Stomach (tissue), 9 donors: ENCODE measurements around the gene TOR4A. TPM values are rescaled to one million over a fixed set of nuclear protein-coding genes. Genes with fewer than 3 reads are reported as not detected.
A peak's percentile ranks its signal among the peaks of the same experiment; 100 is the strongest.

ENCODE experiments used
- DNase-seq, 2 donors: peaks; one replicate each; pipeline versions ENCODE4 v3.0.0 to v3.0.0-alpha.2; 2013 to 2019
- H3K27ac ChIP-seq, 5 donors: fragments of 200-600 bp in 4 of 5; sonication (generic) in 4 of 5; one replicate each; pipeline ENCODE4 v1.5.1; 2013 to 2019; ENCODE audit warnings: mild to moderate bottlenecking in 1 of 5, moderate library complexity in 1 of 5
- H3K27me3 ChIP-seq, 3 donors: fragments of 200-600 bp; sonication (generic); one replicate each; pipeline ENCODE4 v1.5.1; 2017 to 2019; ENCODE audit warnings: mixed run types in 1 of 3
- H3K36me3 ChIP-seq, 4 donors: fragments of 200-600 bp; sonication (generic); 1 replicate in 3 of 4; 2 replicates in 1 of 4; pipeline ENCODE4 v1.5.1; 2016 to 2019
- H3K4me1 ChIP-seq, 4 donors: fragments of 200-600 bp; sonication (generic); one replicate each; pipeline ENCODE4 v1.5.1; 2016 to 2019
- H3K4me3 ChIP-seq, 4 donors: fragments of 200-600 bp; sonication (generic) in 3 of 4; one replicate each; pipeline ENCODE4 v1.5.1; 2016 to 2019; ENCODE audit warnings: mild to moderate bottlenecking in 1 of 4
- H3K9me3 ChIP-seq, 4 donors: fragments of 200-600 bp; sonication (generic); one replicate each; pipeline ENCODE4 v1.5.1; 2016 to 2019
- EP300 ChIP-seq: sonication (generic); formaldehyde crosslinking; IDR thresholded peaks from one replicate; pipeline ENCODE4 v1.6.1; 2017; ENCODE audit warnings: antibody characterized with exemption
- POLR2A ChIP-seq, 4 donors: fragments of 450-650 bp; IDR thresholded peaks; one replicate each; pipeline ENCODE4 v1.6.1; 2016; ENCODE audit warnings: antibody characterized with exemption in 4 of 4, control low read depth in 2 of 4, mild to moderate bottlenecking in 1 of 4, moderate library complexity in 1 of 4
- POLR2AphosphoS5 ChIP-seq, 3 donors: sonication (generic); formaldehyde crosslinking; IDR thresholded peaks; one replicate each; pipeline ENCODE4 v1.6.1; 2016; ENCODE audit warnings: antibody characterized with exemption in 3 of 3
- WGBS, 5 donors: extraction: QIAGEN DNeasy Blood & Tissue Kit in 3 of 5; methylation state at CpG; one replicate each; pipeline versions ENCODE4 v1.1.5 to v1.1.7; 2013 to 2018; 5-methylcytosine and 5-hydroxymethylcytosine counted together
- intact Hi-C: fragments of 100-400 bp; cut with DNase I; formaldehyde crosslinking; loops from one replicate; pipeline ENCODE4 v1.15.1; 2023; ENCODE audit warnings: low total_unique reads
- polyA plus RNA-seq, 3 donors: library from polyadenylated mRNA; stranded (reverse); fragments of 200-250 nt; gene quantifications; one replicate each; pipeline ENCODE4 v1.2.3, GENCODE V29; 2013
- total RNA-seq, 5 donors: library from RNA; depleted of rRNA; stranded (reverse); fragments of >200 nt; gene quantifications; one replicate each; pipeline versions ENCODE4 v1.1.0 to v1.2.3, GENCODE V29; 2014 to 2016
- TF ChIP-seq, protein P1 (sequence below), 7 experiments: fragments of 450-650 bp in 4 of 7; fragments of 200-600 bp in 3 of 7; sonication (generic) in 3 of 7; IDR thresholded peaks; one replicate each; pipeline ENCODE4 v1.5.1; 2016 to 2019; ENCODE audit warnings: antibody characterized with exemption in 7 of 7, control low read depth in 2 of 7, mild to moderate bottlenecking in 1 of 7
- donor health status: healthy with polysubstance abuse.
- donor health status: Bipolar disorder and iron deficiency.
- donor health status: healthy.

The TOR4A gene
- total and polyA plus RNA-seq, 8 donors: 5.9 to 180 (median 10.2) TPM

GRCh38 chr9:137317718-137318511, 40.4 kb downstream of the TOR4A start:
- no peak overlapping the region for H3K4me3 ChIP-seq
- no peak for TF ChIP-seq POLR2A (IDR thresholded peaks at IDR 0.05)
- no peak for TF ChIP-seq EP300
- no peak for TF ChIP-seq POLR2AphosphoS5 (IDR thresholded peaks at IDR 0.05)
- TF ChIP-seq, protein P1, sequence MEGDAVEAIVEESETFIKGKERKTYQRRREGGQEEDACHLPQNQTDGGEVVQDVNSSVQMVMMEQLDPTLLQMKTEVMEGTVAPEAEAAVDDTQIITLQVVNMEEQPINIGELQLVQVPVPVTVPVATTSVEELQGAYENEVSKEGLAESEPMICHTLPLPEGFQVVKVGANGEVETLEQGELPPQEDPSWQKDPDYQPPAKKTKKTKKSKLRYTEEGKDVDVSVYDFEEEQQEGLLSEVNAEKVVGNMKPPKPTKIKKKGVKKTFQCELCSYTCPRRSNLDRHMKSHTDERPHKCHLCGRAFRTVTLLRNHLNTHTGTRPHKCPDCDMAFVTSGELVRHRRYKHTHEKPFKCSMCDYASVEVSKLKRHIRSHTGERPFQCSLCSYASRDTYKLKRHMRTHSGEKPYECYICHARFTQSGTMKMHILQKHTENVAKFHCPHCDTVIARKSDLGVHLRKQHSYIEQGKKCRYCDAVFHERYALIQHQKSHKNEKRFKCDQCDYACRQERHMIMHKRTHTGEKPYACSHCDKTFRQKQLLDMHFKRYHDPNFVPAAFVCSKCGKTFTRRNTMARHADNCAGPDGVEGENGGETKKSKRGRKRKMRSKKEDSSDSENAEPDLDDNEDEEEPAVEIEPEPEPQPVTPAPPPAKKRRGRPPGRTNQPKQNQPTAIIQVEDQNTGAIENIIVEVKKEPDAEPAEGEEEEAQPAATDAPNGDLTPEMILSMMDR (IDR thresholded peaks at IDR 0.05): no peak
- H3K36me3 ChIP-seq: no peaks in the 10 kb centered on the region
- peaks cover 14 to 34% (median 25%) of the 10 kb centered on the region in 4 donors for H3K4me1 ChIP-seq
- H3K27ac ChIP-seq: peak overlapping the region in 1 of 5 donors; percentile 50
- DNase-seq: peak; percentile 12 to 15
- peaks cover 0 to 37% (median 12%) of the 10 kb centered on the region in 3 donors for H3K27me3 ChIP-seq
- intact Hi-C loops: no loop called here
- WGBS, 5 donors: 58 to 85% (median 83%) methylated on average over 11 to 24 of the region's 24 CpGs
- no peaks in the 10 kb centered on the region for H3K9me3 ChIP-seq

DNA sequence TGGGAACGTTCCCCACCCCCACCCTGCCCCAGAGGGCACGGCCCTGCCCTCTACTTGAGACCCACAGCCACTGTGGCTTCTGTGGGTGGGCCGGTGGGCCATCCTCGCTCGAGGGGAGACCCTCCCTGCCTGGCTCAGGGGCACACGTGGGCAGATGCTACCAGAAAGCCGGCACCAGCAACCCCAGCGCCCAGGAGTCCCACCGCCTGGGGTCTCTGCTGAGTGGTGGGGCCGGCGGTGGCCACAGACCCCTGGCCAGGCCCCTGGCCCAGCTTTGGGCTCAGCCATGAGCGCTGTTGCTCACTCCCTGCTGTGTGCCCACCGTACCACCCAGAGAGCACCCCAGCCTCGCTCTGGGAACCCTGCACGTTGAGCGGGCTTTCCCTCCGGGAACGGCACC, 41.1 kb downstream of the TOR4A start:
- Histone ChIP-seq H3K4me1 (peaks cover 14 to 34% (median 23%) of the 10 kb centered on the region in 4 donors), H3K27me3 (peaks cover 0 to 37% (median 12%) of the 10 kb centered on the region in 3 donors), H3K27ac (peak overlapping the region in 3 of 5 donors; percentile 37 to 51 (median 50)), H3K36me3 (no peaks in the 10 kb centered on the region), H3K9me3 (no peaks in the 10 kb centered on the region), H3K4me3 (no peak overlapping the region)
- intact Hi-C loops: no loop called here
- WGBS, 5 donors: 73 to 88% (median 82%) methylated on average over 11 to 18 of the region's 18 CpGs
- TF ChIP-seq EP300 (no peak), POLR2AphosphoS5 (IDR thresholded peaks at IDR 0.05) (no peak), POLR2A (IDR thresholded peaks at IDR 0.05) (no peak)
- TF ChIP-seq, protein P1 (IDR thresholded peaks at IDR 0.05): no peak
- no peak for DNase-seq

GRCh38 chr9:137319011-137319738, 41.6 kb downstream of the TOR4A start:
- H3K27ac ChIP-seq: peak overlapping the region in 3 of 5 donors; percentile 37 to 51 (median 50)
- no peaks in the 10 kb centered on the region for H3K9me3 ChIP-seq
- H3K36me3 ChIP-seq: no peaks in the 10 kb centered on the region
- 76 to 86% (median 83%) methylated on average over 6 to 26 of the region's 26 CpGs for WGBS, 5 donors
- intact Hi-C loops: no loop called here
- no peak overlapping the region for H3K4me3 ChIP-seq
- peaks cover 14 to 29% (median 22%) of the 10 kb centered on the region in 4 donors for H3K4me1 ChIP-seq
- DNase-seq: peak; percentile 25 to 43
- H3K27me3 ChIP-seq: peaks cover 0 to 37% (median 12%) of the 10 kb centered on the region in 3 donors
- TF ChIP-seq POLR2AphosphoS5 (IDR thresholded peaks at IDR 0.05): no peak
- TF ChIP-seq, protein P1 (IDR thresholded peaks at IDR 0.05): peak in 1 of 7 experiments; percentile 21
- no peak for TF ChIP-seq POLR2A (IDR thresholded peaks at IDR 0.05)
- TF ChIP-seq EP300: no peak

- Histone ChIP-seq H3K4me1 (peaks cover 14 to 26% (median 19%) of the 10 kb centered on the region in 4 donors), H3K9me3 (no peaks in the 10 kb centered on the region), H3K4me3 (no peak overlapping the region), H3K36me3 (no peaks in the 10 kb centered on the region), H3K27ac (no peak overlapping the region), H3K27me3 (peaks cover 0 to 37% (median 12%) of the 10 kb centered on the region in 3 donors)
- TF ChIP-seq EP300 (no peak), POLR2AphosphoS5 (IDR thresholded peaks at IDR 0.05) (no peak), POLR2A (IDR thresholded peaks at IDR 0.05) (no peak)
- TF ChIP-seq, protein P1 (IDR thresholded peaks at IDR 0.05): no peak
- peak; percentile 8 to 19 for DNase-seq
- WGBS, 5 donors: 88 to 95% (median 90%) methylated on average over 19 to 22 of the region's 22 CpGs
- intact Hi-C loops: no loop called here
Measured at GRCh38 chr9:137319739-137320551, 42.4 kb downstream of the TOR4A start.
